ENCODE measurements around the gene GIMD1.
"Not testable (repeated sequence)": the region's sequence is repeated elsewhere in the genome, so short reads cannot be mapped to it uniquely, and the experiment has no call there.

Gene GIMD1

DNA sequence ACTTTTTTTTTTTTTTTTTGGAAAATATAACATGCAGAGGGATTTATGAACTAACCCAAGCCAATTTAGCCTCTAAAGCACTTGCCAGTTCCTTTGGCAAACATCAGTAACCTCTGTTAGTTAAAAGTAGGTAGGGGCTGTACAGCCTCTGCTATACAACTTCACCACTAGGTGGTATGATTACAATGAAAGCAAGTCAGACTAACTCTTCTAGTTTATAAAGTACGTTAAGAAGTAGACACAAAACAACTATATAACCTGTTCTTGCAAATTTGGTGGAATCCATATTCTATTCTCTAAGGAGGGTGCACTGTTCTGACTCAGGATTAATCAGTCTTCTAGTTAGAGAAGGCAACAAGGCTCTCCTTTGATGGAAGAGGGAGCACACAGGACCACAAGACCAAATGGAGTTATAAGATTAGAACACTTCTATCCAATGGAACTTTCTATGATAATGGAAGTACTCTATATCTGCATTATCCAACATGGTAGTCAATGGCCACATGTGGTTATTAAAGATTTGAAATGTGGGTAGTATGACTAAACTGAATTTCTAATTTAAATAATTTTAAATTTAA, 39.4 kb downstream of the GIMD1 start:
- no peaks in the 10 kb centered on the region for H3K27me3 ChIP-seq (ENCODE audit: control insufficient read depth, insufficient read depth, low read length)
- H3K4me1 ChIP-seq (ENCODE audit: control insufficient read depth, insufficient read depth, low read length) = peaks cover 8% of the 10 kb centered on the region
- H3K36me3 ChIP-seq (ENCODE audit: control insufficient read depth, insufficient read depth, low read length) = peaks cover 86% of the 10 kb centered on the region
- H3K9ac ChIP-seq (ENCODE audit: low read depth, low read length) = no peak overlapping the region
- H3K27ac ChIP-seq (ENCODE audit: low read depth, low read length) = no peak overlapping the region
- no peaks in the 10 kb centered on the region for H3K9me3 ChIP-seq (ENCODE audit: control insufficient read depth, insufficient read depth, low read length)
- H3K4me3 ChIP-seq (ENCODE audit: low read depth, low read length) = no peak overlapping the region

DNA sequence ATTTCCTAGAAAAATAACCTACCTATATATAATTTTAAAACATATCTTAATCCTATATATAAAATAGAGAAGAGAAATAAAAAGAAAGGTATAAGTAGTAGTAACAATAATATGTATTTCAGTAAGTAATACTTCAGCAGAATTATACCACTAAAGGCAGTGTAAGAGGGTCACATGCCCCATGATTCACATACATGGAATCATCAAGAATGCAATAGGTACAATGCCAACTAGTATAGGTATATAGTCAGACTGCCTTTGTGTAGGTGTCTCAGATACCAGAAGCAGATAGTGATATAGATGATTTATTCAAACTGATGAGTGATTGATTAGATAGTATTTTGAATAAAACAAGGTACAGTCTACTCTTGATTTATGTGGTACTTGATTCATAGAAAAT, 42.8 kb downstream of the GIMD1 start:
- Histone ChIP-seq H3K4me1 (ENCODE audit: control insufficient read depth, insufficient read depth, low read length) (peaks cover 13% of the 10 kb centered on the region), H3K9ac (ENCODE audit: low read depth, low read length) (no peak overlapping the region), H3K9me3 (ENCODE audit: control insufficient read depth, insufficient read depth, low read length) (no peaks in the 10 kb centered on the region; the same call in 1 of the 2 replicates), H3K36me3 (ENCODE audit: control insufficient read depth, insufficient read depth, low read length) (peaks cover 53% of the 10 kb centered on the region), H3K4me3 (ENCODE audit: low read depth, low read length) (no peak overlapping the region), H3K27ac (ENCODE audit: low read depth, low read length) (no peak overlapping the region), H3K27me3 (ENCODE audit: control insufficient read depth, insufficient read depth, low read length) (no peaks in the 10 kb centered on the region)

DNA sequence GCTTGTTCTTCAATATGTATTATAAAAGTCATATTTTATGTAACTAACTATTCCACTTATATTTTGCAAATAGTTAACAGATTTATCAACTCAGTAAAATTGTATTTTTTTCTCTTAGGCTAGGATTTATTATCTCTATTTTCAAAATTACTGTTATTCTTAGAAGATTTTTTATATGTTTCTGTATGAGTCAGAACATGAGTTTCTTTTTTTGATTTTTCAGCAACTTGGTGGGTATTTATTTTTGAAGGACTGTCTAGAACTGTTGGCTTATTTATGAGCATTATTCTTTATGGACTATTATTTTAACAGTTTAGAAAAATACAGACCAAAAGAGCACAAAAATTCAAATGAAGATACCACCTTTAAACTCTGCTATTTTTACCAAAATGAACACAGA, 45.5 kb downstream of the GIMD1 start:
- no peak overlapping the region for H3K27ac ChIP-seq (ENCODE audit: low read depth, low read length)
- H3K36me3 ChIP-seq (ENCODE audit: control insufficient read depth, insufficient read depth, low read length) = peaks cover 30% of the 10 kb centered on the region
- H3K9me3 ChIP-seq (ENCODE audit: control insufficient read depth, insufficient read depth, low read length) = no peaks in the 10 kb centered on the region; the same call in none of the 2 replicates
- no peaks in the 10 kb centered on the region for H3K27me3 ChIP-seq (ENCODE audit: control insufficient read depth, insufficient read depth, low read length)
- no peak overlapping the region for H3K9ac ChIP-seq (ENCODE audit: low read depth, low read length)
- no peak overlapping the region for H3K4me3 ChIP-seq (ENCODE audit: low read depth, low read length)
- H3K4me1 ChIP-seq (ENCODE audit: control insufficient read depth, insufficient read depth, low read length) = peaks cover 13% of the 10 kb centered on the region

DNA sequence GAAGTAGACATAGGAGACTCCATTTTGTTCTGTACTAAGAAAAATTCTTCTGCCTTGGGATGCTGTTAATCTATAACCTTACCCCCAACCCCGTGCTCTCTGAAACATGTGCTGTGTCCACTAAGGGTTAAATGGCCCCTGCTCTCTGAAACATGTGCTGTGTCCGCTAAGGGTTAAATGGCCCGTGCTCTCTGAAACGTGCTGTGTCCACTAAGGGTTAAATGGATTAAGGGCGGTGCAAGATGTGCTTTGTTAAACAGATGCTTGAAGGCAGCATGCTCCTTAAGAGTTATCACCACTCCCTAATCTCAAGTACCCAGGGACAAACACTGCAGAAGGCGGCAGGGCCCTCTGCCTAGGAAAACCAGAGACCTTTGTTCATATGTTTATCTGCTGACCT, 46.8 kb downstream of the GIMD1 start:
- not testable (repeated sequence) for H3K4me3 ChIP-seq (ENCODE audit: low read depth, low read length)
- peaks cover 21% of the 10 kb centered on the region for H3K4me1 ChIP-seq (ENCODE audit: control insufficient read depth, insufficient read depth, low read length)

DNA sequence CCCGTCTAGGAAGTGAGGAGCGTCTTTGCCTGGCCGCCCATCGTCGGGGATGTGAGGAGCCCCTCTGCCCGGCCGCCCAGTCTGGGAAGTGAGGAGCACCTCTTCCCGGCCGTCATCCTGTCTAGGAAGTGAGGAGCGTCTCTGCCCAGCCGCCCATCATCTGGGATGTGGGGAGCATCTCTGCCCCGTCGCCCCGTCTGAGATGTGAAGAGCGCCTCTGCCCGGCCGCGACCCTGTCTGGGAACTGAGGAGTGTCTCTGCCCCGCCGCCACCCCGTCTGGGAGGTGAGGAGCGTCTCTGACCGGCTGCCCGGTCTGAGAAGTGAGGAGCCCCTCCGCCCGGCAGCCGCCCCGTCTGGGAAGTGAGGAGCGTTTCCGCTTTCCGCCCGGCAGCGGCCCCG, 47.4 kb downstream of the GIMD1 start:
- Histone ChIP-seq H3K36me3 (ENCODE audit: control insufficient read depth, insufficient read depth, low read length) (peaks cover 11% of the 10 kb centered on the region), H3K4me1 (ENCODE audit: control insufficient read depth, insufficient read depth, low read length) (peaks cover 21% of the 10 kb centered on the region)
- not testable (repeated sequence) for H3K9ac ChIP-seq (ENCODE audit: low read depth, low read length); H3K4me3 ChIP-seq (ENCODE audit: low read depth, low read length); H3K27me3 ChIP-seq (ENCODE audit: control insufficient read depth, insufficient read depth, low read length); H3K9me3 ChIP-seq (ENCODE audit: control insufficient read depth, insufficient read depth, low read length); H3K27ac ChIP-seq (ENCODE audit: low read depth, low read length)

More for the DNA sequence above, 46.8 kb downstream of the GIMD1 start:
- not testable (repeated sequence) for H3K9me3 ChIP-seq (ENCODE audit: control insufficient read depth, insufficient read depth, low read length); H3K9ac ChIP-seq (ENCODE audit: low read depth, low read length); H3K27me3 ChIP-seq (ENCODE audit: control insufficient read depth, insufficient read depth, low read length); H3K27ac ChIP-seq (ENCODE audit: low read depth, low read length)
- peaks cover 17% of the 10 kb centered on the region for H3K36me3 ChIP-seq (ENCODE audit: control insufficient read depth, insufficient read depth, low read length)

DNA sequence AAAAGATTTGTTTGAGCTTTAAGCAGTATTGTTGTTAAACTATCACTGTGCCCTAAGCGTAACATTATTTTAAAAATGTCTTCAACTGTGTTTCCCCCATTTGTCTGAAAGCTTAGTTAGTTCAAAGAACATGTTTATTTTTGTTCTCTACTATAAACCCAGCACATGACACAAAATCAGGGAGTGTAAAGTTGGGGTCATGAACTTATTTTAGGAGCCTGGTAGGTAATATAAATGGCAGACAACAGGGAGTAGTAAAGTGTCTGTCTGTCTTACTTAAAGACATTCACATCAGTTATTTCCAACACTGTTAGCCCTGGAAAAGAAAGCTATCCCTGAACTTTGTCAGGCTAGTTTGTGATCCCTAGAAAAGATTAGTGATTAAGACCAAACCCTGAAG, 48.3 kb downstream of the GIMD1 start:
- H3K27me3 ChIP-seq (ENCODE audit: control insufficient read depth, insufficient read depth, low read length) = no peaks in the 10 kb centered on the region
- no peak overlapping the region for H3K4me3 ChIP-seq (ENCODE audit: low read depth, low read length)
- H3K4me1 ChIP-seq (ENCODE audit: control insufficient read depth, insufficient read depth, low read length) = peaks cover 21% of the 10 kb centered on the region
- H3K9me3 ChIP-seq (ENCODE audit: control insufficient read depth, insufficient read depth, low read length) = no peaks in the 10 kb centered on the region; the same call in none of the 2 replicates
- peaks cover 2% of the 10 kb centered on the region; the same call in 1 of the 2 replicates for H3K36me3 ChIP-seq (ENCODE audit: control insufficient read depth, insufficient read depth, low read length)
- no peak overlapping the region for H3K27ac ChIP-seq (ENCODE audit: low read depth, low read length)
- no peak overlapping the region for H3K9ac ChIP-seq (ENCODE audit: low read depth, low read length)

DNA sequence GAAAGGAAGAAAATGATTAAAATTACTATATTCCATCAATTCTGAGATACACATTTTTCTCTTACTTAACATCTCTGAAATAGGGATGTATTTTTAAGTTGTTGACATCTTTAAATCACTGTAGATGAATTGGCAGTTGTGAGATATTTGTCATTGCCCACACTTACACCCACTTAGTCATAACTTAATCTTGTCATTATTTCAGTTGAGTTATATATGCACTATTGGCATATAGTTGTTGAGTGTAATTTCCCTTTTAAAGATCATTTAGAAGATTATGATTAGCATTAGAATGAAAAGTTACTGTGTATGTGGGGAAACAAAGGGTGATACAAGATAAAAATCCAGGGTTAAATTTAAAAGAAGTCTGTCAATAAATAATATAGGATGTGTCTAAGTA, 50.1 kb downstream of the GIMD1 start:
- Histone ChIP-seq H3K4me3 (ENCODE audit: low read depth, low read length) (no peak overlapping the region), H3K27ac (ENCODE audit: low read depth, low read length) (no peak overlapping the region), H3K27me3 (ENCODE audit: control insufficient read depth, insufficient read depth, low read length) (no peaks in the 10 kb centered on the region), H3K36me3 (ENCODE audit: control insufficient read depth, insufficient read depth, low read length) (no peaks in the 10 kb centered on the region), H3K9me3 (ENCODE audit: control insufficient read depth, insufficient read depth, low read length) (no peaks in the 10 kb centered on the region; the same call in none of the 2 replicates), H3K9ac (ENCODE audit: low read depth, low read length) (no peak overlapping the region), H3K4me1 (ENCODE audit: control insufficient read depth, insufficient read depth, low read length) (peaks cover 10% of the 10 kb centered on the region)

DNA sequence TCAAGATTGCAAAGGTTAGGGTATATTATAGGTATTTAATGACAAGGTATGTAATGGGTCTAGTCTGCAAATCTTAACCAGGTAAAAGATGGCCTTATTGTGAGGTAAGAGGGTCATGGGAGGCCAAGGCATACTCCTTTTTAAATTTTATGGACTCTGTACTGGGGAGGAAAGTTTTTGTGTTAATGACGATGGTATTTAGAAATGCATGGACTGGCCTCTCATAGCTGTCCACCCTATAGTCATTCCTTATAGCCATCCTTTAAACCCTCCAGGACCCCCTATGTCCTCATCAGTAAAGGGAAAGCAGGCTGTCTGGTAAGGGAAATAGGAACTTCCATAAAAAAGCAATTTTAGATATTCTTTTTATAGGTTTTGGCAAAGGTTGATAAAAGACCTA, 50.8 kb downstream of the GIMD1 start:
- Histone ChIP-seq H3K36me3 (ENCODE audit: control insufficient read depth, insufficient read depth, low read length) (no peaks in the 10 kb centered on the region), H3K9ac (ENCODE audit: low read depth, low read length) (no peak overlapping the region), H3K27ac (ENCODE audit: low read depth, low read length) (no peak overlapping the region), H3K4me1 (ENCODE audit: control insufficient read depth, insufficient read depth, low read length) (peaks cover 10% of the 10 kb centered on the region), H3K9me3 (ENCODE audit: control insufficient read depth, insufficient read depth, low read length) (no peaks in the 10 kb centered on the region; the same call in none of the 2 replicates), H3K4me3 (ENCODE audit: low read depth, low read length) (peak overlapping the region; percentile 80), H3K27me3 (ENCODE audit: control insufficient read depth, insufficient read depth, low read length) (no peaks in the 10 kb centered on the region)

DNA sequence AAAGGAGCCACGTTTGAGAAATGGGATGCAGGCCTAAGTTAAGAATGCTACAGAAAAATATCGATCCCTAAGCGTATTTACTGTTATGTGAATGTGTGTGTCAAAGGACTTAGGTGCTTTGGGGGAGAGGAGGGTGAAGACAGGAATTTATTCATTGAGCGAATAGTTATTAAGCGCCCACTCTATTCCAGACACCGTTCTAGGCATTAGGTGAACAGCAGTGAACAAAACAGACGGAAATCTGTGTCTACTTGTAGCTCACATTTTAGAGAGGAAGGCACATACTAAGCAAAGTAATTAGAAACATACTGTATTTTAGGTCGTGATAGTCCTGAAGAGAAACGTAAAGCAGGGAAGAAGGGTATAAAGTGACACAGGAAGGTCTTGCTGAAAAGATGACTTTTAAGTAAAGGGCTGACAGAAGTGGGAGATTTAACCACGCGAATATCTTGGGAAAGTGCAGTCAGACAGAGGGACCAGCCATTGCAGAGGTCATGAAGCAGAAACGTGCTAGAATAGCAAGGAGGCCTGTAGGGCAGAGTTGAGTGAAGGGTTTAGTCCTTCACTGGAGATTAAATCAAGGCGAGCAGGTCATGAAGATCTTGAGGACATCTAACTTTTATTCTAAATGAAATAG, 51.7 kb downstream of the GIMD1 start:
- H3K4me1 ChIP-seq (ENCODE audit: control insufficient read depth, insufficient read depth, low read length) = peaks cover 10% of the 10 kb centered on the region
- peak overlapping the region; percentile 97 for H3K9ac ChIP-seq (ENCODE audit: low read depth, low read length)
- H3K36me3 ChIP-seq (ENCODE audit: control insufficient read depth, insufficient read depth, low read length) = no peaks in the 10 kb centered on the region
- H3K4me3 ChIP-seq (ENCODE audit: low read depth, low read length) = peak overlapping the region; percentile 80
- H3K27ac ChIP-seq (ENCODE audit: low read depth, low read length) = peak overlapping the region; percentile 94
- H3K9me3 ChIP-seq (ENCODE audit: control insufficient read depth, insufficient read depth, low read length) = no peaks in the 10 kb centered on the region; the same call in none of the 2 replicates
- H3K27me3 ChIP-seq (ENCODE audit: control insufficient read depth, insufficient read depth, low read length) = no peaks in the 10 kb centered on the region

DNA sequence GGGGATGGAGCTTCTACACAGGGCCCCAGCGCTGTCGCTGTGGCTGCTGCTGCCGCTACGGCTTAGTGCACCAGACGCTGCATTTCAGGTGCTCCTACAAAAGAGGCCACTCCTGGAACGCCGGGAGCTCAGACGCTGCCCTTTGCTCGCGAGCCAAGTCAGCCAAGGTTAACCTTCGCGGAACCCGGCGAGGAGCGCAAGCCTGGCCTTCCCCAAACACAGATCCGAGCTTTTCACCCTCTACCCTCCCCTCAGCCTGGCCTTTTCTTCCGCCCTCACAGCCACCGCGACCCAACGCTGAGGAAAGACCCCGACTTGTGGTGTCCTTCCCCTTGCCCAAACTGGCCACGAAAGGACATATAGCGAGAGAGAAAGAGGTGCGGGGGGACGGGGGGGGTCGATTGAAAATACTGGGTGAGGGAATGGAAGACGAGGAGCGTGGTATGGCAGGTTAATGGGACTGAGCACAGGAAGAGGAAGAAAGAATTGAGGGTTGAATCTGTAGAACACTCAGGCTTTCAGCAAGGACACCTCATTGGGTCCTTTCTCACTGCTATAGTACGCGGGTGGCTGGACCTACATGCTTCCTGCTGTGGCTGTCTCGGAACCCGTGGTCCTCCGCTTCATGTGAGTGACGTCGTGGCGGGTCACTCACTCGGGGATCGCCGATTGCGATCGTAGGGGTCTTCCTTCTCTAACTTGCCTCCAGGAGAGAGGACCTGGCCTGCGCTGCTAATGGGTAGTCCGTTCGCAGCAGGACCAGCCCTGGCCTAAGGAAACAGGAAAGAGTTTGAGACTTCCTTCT, 52.4 kb downstream of the GIMD1 start, which contains the start of the genes AIMP1 and TBCK:
AIMP1 (plus strand) TSS at position 583 of the 805 bp plus-strand sequence. CDS start 8,460 bp downstream, outside the sequence.
TBCK (minus strand) TSS at position 242 of the 805 bp plus-strand sequence. CDS start 7,249 bp downstream, outside the sequence.
- peaks cover 10% of the 10 kb centered on the region for H3K4me1 ChIP-seq (ENCODE audit: control insufficient read depth, insufficient read depth, low read length)
- no peaks in the 10 kb centered on the region; the same call in none of the 2 replicates for H3K9me3 ChIP-seq (ENCODE audit: control insufficient read depth, insufficient read depth, low read length)
- H3K4me3 ChIP-seq (ENCODE audit: low read depth, low read length) = peak within 1 kb of the TSS; percentile 80
- H3K36me3 ChIP-seq (ENCODE audit: control insufficient read depth, insufficient read depth, low read length) = no peaks in the 10 kb centered on the region
- peak within 1 kb of the TSS; percentile 97 for H3K9ac ChIP-seq (ENCODE audit: low read depth, low read length)
- peak within 1 kb of the TSS; percentile 94 for H3K27ac ChIP-seq (ENCODE audit: low read depth, low read length)
- H3K27me3 ChIP-seq (ENCODE audit: control insufficient read depth, insufficient read depth, low read length) = no peaks in the 10 kb centered on the region

All from HUES48 (cell line).